CD4-positive, alpha-beta T cell treated with Interleukin-17A for 1 hour (primary cell): ENCODE measurements around the gene SPPL2C.

Experiments used
- DNase-seq: peaks from one replicate; pipeline ENCODE4 v3.0.0-alpha.2; 2020

SPPL2C gene

GRCh38 chr17:45888392-45888791 lies 43.7 kb downstream of the SPPL2C start:
- no peak for DNase-seq

GRCh38 chr17:45889579-45889978 lies 44.9 kb downstream of the SPPL2C start:
- no peak for DNase-seq

- DNase-seq: no peak
Observed at GRCh38 chr17:45893725-45894021, 49.0 kb downstream of the SPPL2C start.

DNA sequence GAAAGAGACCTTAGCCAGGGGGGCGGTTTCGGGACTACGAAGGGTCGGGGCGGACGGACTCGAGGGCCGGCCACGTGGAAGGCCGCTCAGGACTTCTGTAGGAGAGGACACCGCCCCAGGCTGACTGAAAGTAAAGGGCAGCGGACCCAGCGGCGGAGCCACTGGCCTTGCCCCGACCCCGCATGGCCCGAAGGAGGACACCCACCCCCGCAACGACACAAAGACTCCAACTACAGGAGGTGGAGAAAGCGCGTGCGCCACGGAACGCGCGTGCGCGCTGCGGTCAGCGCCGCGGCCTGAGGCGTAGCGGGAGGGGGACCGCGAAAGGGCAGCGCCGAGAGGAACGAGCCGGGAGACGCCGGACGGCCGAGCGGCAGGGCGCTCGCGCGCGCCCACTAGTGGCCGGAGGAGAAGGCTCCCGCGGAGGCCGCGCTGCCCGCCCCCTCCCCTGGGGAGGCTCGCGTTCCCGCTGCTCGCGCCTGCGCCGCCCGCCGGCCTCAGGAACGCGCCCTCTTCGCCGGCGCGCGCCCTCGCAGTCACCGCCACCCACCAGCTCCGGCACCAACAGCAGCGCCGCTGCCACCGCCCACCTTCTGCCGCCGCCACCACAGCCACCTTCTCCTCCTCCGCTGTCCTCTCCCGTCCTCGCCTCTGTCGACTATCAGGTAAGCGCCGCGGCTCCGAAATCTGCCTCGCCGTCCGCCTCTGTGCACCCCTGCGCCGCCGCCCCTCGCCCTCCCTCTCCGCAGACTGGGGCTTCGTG lies 49.5 kb downstream of the SPPL2C start, which contains the start of gene MAPT:
Gene MAPT (plus strand): TSS at position 533 of the 763 bp plus-strand sequence. CDS start 67,784 bp downstream, outside the sequence.
- DNase-seq: peak; percentile 86

GRCh38 chr17:45895304-45895968 lies 50.8 kb downstream of the SPPL2C start:
- peak; percentile 25 for DNase-seq

DNA sequence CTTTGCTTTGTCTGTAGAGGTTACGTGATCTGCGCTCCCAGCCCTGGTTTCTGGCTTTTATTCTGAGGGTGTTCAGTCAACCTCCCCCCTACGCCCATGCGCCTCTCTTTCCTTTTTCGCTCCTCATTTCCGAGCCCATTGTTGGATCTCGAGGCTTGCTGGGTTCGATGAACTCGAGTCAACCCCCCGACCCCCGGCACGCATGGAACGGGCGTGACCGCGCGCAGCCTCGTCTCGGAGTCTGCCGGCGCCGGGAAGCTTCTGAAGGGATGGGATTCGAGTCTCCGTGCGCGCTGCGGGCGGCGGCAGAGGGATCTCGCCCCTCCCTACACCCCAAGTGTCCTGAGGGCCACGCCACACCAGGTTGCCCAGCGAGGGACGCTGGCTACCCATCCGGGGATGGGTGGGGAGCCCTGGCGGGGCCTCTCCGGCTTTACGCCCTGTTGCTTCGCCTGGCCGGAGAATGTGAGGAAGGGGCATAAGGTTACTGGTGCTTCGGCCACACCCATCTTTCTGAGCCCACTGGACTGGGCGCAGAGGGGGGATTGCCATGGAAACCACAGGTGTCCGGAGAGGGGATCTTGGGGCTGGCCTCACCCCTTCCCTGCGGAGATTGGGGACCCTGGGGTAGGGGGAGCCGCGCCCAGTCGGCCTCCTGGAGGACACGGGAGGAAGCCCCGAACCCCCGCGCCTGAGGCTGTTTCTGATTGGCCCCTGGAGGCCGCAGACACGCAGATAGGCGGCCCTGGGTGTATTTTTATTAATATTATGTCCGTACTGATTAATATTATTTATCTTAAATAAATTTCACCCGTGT lies 51.5 kb downstream of the SPPL2C start:
- DNase-seq: no peak
